Keratinocyte (primary cell): ENCODE measurements around the gene RPS21. TPM values are rescaled to one million over a fixed set of nuclear protein-coding genes. Genes with fewer than 3 reads are reported as not detected.

ENCODE experiments used
- DNase-seq: peaks from one replicate; pipeline ENCODE4 v3.0.0-alpha.2; 2011; ENCODE audit warnings: low read depth, missing footprints, low spot score
- FAIRE-seq: peaks from 2 replicates; lab custom pipeline; 2011; peaks lifted over from hg19 to GRCh38; lab: Jason Lieb, UNC
- H2AFZ ChIP-seq: 2 replicates; pipeline ENCODE4 v1.6.0; 2012; ENCODE audit warnings: low read length, control low read depth, inconsistent platforms; ENCODE audit not compliant: control insufficient read depth
- H3K27ac ChIP-seq: 2 replicates; pipeline ENCODE4 v1.5.1; 2011; ENCODE audit warnings: low read length; ENCODE audit not compliant: control insufficient read depth, insufficient read depth
- H3K27me3 ChIP-seq: 3 replicates; pipeline ENCODE4 v1.6.0; 2011; ENCODE audit warnings: low read length; ENCODE audit not compliant: control insufficient read depth, insufficient read depth; ENCODE audit errors: extremely low read depth
- H3K36me3 ChIP-seq, 2 experiments: 2 replicates in 1 of 2; 3 replicates in 1 of 2; pipeline ENCODE4 v1.5.1; 2011; ENCODE audit warnings: low read length in 2 of 2, mild to moderate bottlenecking in 1 of 2; ENCODE audit not compliant: control insufficient read depth in 2 of 2, insufficient read depth in 2 of 2; ENCODE audit errors: extremely low read depth in 1 of 2
- H3K4me1 ChIP-seq: 3 replicates; pipeline ENCODE4 v1.5.1; 2011; ENCODE audit warnings: low read length; ENCODE audit not compliant: control insufficient read depth, insufficient read depth; ENCODE audit errors: extremely low read depth
- H3K4me2 ChIP-seq: 3 replicates; pipeline ENCODE4 v1.6.0; 2011; ENCODE audit warnings: low read depth, low read length; ENCODE audit not compliant: control insufficient read depth, insufficient read depth; ENCODE audit errors: extremely low read depth
- H3K4me3 ChIP-seq, 3 experiments: fragments of 200-600 bp in 1 of 3; sonication (generic) in 1 of 3; 2 replicates in 2 of 3; 3 replicates in 1 of 3; pipeline ENCODE4 v1.5.1; 2011 to 2016; ENCODE audit warnings: low read length in 3 of 3, mild to moderate bottlenecking in 3 of 3, control low read depth in 2 of 3, inconsistent platforms in 1 of 3, low read depth in 1 of 3, mixed read lengths in 1 of 3, mixed run types in 1 of 3, moderate library complexity in 1 of 3; ENCODE audit not compliant: control insufficient read depth in 2 of 3, insufficient read depth in 2 of 3; ENCODE audit errors: extremely low read depth in 1 of 3
- H3K79me2 ChIP-seq: 2 replicates; pipeline ENCODE4 v1.6.0; 2012; ENCODE audit warnings: low read length; ENCODE audit not compliant: control insufficient read depth, insufficient read depth
- H3K9ac ChIP-seq: 3 replicates; pipeline ENCODE4 v1.6.0; 2011; ENCODE audit warnings: low read length; ENCODE audit not compliant: control insufficient read depth, insufficient read depth; ENCODE audit errors: extremely low read depth
- H3K9me1 ChIP-seq: 3 replicates; pipeline ENCODE4 v1.6.0; 2011; ENCODE audit warnings: low read length; ENCODE audit not compliant: control insufficient read depth, insufficient read depth; ENCODE audit errors: extremely low read depth
- H3K9me3 ChIP-seq: 2 replicates; pipeline ENCODE4 v1.5.1; 2012; ENCODE audit warnings: low read depth, low read length; ENCODE audit not compliant: control insufficient read depth
- H4K20me1 ChIP-seq: 3 replicates; pipeline ENCODE4 v1.6.0; 2011; ENCODE audit warnings: low read length; ENCODE audit not compliant: control insufficient read depth, insufficient read depth; ENCODE audit errors: extremely low read depth
- CTCF ChIP-seq, 3 experiments: IDR thresholded peaks in 1 of 3; conservative IDR thresholded peaks in 1 of 3; optimal IDR thresholded peaks in 1 of 3; 2 replicates in 2 of 3; 3 replicates in 1 of 3; pipeline versions ENCODE3 to v1.5.1; 2011; ENCODE audit warnings: low read length in 3 of 3, mild to moderate bottlenecking in 3 of 3, moderate library complexity in 2 of 3, control low read depth in 1 of 3, inconsistent platforms in 1 of 3; ENCODE audit not compliant: insufficient read depth in 2 of 3; ENCODE audit errors: extremely low read depth in 1 of 3
- EZH2 ChIP-seq: IDR thresholded peaks from one replicate; pipeline ENCODE4 v1.6.1; 2012; ENCODE audit warnings: inconsistent platforms, mild to moderate bottlenecking, low read length, moderate library complexity
- dilution Hi-C: fragments of 300-500 bp; cut with MboI; formaldehyde crosslinking; loops from one replicate; pipeline ENCODE4 v1.7.0; 2020; ENCODE audit warnings: low sequenced_read_pairs; ENCODE audit not compliant: extremely low pct_ligation_motif_present
- polyA plus RNA-seq, 5 experiments: library from polyadenylated mRNA; depleted of rRNA in 3 of 5; stranded (reverse) in 3 of 5; stranded (forward) in 1 of 5; unstranded in 1 of 5; fragments of >200 nt; gene quantifications; 1 replicate in 1 of 5; 2 replicates in 3 of 5; 3 replicates in 1 of 5; pipeline versions ENCODE4 v1.2.1 to v1.2.3, GENCODE V29; 2011 to 2012; ENCODE audit warnings: missing spikeins in 2 of 5, low read depth in 1 of 5, low replicate concordance in 1 of 5

Gene RPS21
- polyA plus RNA-seq, 1 donor (not counting 4 experiments of a cell fraction or from before 2014, with no cell fraction given), result 3,874 TPM

DNA sequence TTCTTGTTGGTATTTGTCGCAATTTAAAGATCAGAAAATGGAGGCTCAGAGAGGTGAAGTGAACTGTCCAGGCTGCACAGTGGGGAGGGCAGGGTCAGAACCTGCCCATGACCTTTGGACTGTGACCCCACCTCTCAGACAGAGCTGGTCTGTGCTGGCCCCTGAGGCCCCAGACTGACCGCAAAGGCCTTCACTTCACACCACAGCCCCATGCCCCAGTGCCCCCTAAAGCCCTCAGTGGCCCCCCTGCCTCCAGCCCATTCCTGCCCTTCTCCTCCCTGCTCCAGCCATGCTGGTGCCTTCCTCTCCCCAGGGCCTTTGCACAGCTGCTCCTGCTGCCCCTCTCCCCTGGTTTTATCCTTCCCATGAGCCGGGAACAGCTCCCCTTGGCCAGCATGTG is 49.8 kb downstream of the RPS21 start:
- FAIRE-seq (no peak), DNase-seq (no peak)
- no peaks in the 10 kb centered on the region for H4K20me1 ChIP-seq
- no peak overlapping the region for H3K4me2 ChIP-seq
- H3K27me3 ChIP-seq, result peaks cover 38% of the 10 kb centered on the region
- no peaks in the 10 kb centered on the region for H3K9me1 ChIP-seq
- H3K4me3 ChIP-seq, result no peak overlapping the region
- no peaks in the 10 kb centered on the region for H3K9me3 ChIP-seq
- dilution Hi-C loops, result loop anchor here (25.0 kb wide), 1 partner anchor 101 kb away; no protein-coding TSS in a partner anchor
- no peak for TF ChIP-seq EZH2
- no peak for TF ChIP-seq CTCF (optimal IDR thresholded peaks at IDR 0.05 in 1 of 3, IDR thresholded peaks at IDR 0.05 in 1 of 3, conservative IDR thresholded peaks at IDR 0.05 in 1 of 3; ENCODE audit: extremely low read depth in 1 of 3, insufficient read depth in 2 of 3, low read length in 3 of 3)
- H3K27ac ChIP-seq, result no peak overlapping the region
- no peaks in the 10 kb centered on the region for H3K36me3 ChIP-seq
- H2AFZ ChIP-seq, result no peak overlapping the region
- H3K79me2 ChIP-seq, result no peaks in the 10 kb centered on the region
- no peak overlapping the region for H3K9ac ChIP-seq
- no peaks in the 10 kb centered on the region for H3K4me1 ChIP-seq

GRCh38 chr20:62437496-62437895 is 50.6 kb downstream of the RPS21 start:
- no peak for FAIRE-seq

More at GRCh38 chr20:62437496-62437895, 50.6 kb downstream of the RPS21 start:
- no peak overlapping the region for H3K4me2 ChIP-seq
- no peak overlapping the region for H3K27ac ChIP-seq
- no peaks in the 10 kb centered on the region for H4K20me1 ChIP-seq
- no peak for TF ChIP-seq CTCF (optimal IDR thresholded peaks at IDR 0.05 in 1 of 3, IDR thresholded peaks at IDR 0.05 in 1 of 3, conservative IDR thresholded peaks at IDR 0.05 in 1 of 3; ENCODE audit: extremely low read depth in 1 of 3, insufficient read depth in 2 of 3, low read length in 3 of 3)
- TF ChIP-seq EZH2, result no peak
- H3K79me2 ChIP-seq, result no peaks in the 10 kb centered on the region
- dilution Hi-C loops, result loop anchor here (25.0 kb wide), 1 partner anchor 100 kb away; no protein-coding TSS in a partner anchor
- H3K4me3 ChIP-seq, result no peak overlapping the region
- H3K4me1 ChIP-seq, result no peaks in the 10 kb centered on the region
- peaks cover 38% of the 10 kb centered on the region for H3K27me3 ChIP-seq
- no peak overlapping the region for H2AFZ ChIP-seq
- H3K9me3 ChIP-seq, result no peaks in the 10 kb centered on the region
- H3K9me1 ChIP-seq, result no peaks in the 10 kb centered on the region
- H3K9ac ChIP-seq, result no peak overlapping the region
- DNase-seq, result no peak
- no peaks in the 10 kb centered on the region for H3K36me3 ChIP-seq
